A673 (cell line): ENCODE data around the gene SGCD.

ENCODE experiments used
- EZH2 ChIP-seq: fragments of 200-600 bp; sonication (generic); IDR thresholded peaks from 2 replicates; pipeline ENCODE4 v1.6.1; 2017; ENCODE audit warnings: borderline replicate concordance, low read depth, mild to moderate bottlenecking, mixed read lengths, antibody characterized with exemption, low read length; ENCODE audit not compliant: poor library complexity, severe bottlenecking
- TF ChIP-seq, protein P1 (sequence below): fragments of 300-800, 200-600 bp; sonication (generic); conservative IDR thresholded peaks from 2 replicates; pipeline ENCODE4 v1.5.1; 2017; ENCODE audit warnings: low read depth, mild to moderate bottlenecking, antibody characterized with exemption, low read length, moderate library complexity, mixed read lengths

DNA sequence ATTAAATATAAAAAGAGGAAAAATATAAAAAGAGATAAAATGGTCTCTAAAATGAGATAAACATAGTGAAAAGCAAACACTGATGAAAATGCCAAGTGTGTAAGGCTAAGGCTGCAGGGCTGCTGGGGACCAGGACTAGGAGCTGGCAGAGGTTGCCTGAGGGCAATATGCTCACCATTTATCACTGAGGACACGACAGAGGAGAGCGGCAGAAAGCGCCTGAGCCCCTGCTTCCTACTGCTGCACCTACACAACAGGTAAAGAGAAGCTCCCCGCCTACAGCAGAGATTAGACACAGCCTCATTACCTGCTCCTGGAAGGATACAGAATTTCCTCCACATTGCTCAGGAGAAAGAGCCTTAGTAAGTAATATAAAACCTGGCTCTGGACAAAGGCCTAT is 452.5 kb downstream of the SGCD start:
- TF ChIP-seq, protein P1, sequence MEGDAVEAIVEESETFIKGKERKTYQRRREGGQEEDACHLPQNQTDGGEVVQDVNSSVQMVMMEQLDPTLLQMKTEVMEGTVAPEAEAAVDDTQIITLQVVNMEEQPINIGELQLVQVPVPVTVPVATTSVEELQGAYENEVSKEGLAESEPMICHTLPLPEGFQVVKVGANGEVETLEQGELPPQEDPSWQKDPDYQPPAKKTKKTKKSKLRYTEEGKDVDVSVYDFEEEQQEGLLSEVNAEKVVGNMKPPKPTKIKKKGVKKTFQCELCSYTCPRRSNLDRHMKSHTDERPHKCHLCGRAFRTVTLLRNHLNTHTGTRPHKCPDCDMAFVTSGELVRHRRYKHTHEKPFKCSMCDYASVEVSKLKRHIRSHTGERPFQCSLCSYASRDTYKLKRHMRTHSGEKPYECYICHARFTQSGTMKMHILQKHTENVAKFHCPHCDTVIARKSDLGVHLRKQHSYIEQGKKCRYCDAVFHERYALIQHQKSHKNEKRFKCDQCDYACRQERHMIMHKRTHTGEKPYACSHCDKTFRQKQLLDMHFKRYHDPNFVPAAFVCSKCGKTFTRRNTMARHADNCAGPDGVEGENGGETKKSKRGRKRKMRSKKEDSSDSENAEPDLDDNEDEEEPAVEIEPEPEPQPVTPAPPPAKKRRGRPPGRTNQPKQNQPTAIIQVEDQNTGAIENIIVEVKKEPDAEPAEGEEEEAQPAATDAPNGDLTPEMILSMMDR: no peak
- no peak for TF ChIP-seq EZH2
